Vagina (tissue), 2 donors: ENCODE results near the gene FRMD4A. TPM values are rescaled to one million over a fixed set of nuclear protein-coding genes. Genes with fewer than 3 reads are reported as not detected.

Experiments
- DNase-seq, 2 donors: peaks; one replicate each; pipeline ENCODE4 v3.0.0-alpha.2; 2017; ENCODE audit errors: extremely low spot score in 2 of 2
- H3K27ac ChIP-seq: fragments of 200-600 bp; sonication (generic); one replicate; pipeline ENCODE4 v1.5.1; 2019
- H3K27me3 ChIP-seq: fragments of 200-600 bp; sonication (generic); one replicate; pipeline ENCODE4 v1.5.1; 2019
- H3K36me3 ChIP-seq, 2 donors: fragments of 200-600 bp; sonication (generic); one replicate each; pipeline ENCODE4 v1.5.1; 2017 to 2019
- H3K4me1 ChIP-seq: fragments of 200-600 bp; sonication (generic); one replicate; pipeline ENCODE4 v1.5.1; 2019
- H3K4me3 ChIP-seq, 2 donors: fragments of 200-600 bp; sonication (generic); 1 replicate in 1 of 2; 2 replicates in 1 of 2; pipeline ENCODE4 v1.5.1; 2016 to 2019
- H3K9me3 ChIP-seq: fragments of 200-600 bp; sonication (generic); one replicate; pipeline ENCODE4 v1.5.1; 2019
- POLR2A ChIP-seq, 2 donors: fragments of 450-650 bp; IDR thresholded peaks; one replicate each; pipeline ENCODE4 v1.6.1; 2017; ENCODE audit warnings: antibody characterized with exemption in 2 of 2, mild to moderate bottlenecking in 2 of 2, moderate library complexity in 2 of 2
- POLR2AphosphoS5 ChIP-seq, 2 donors: sonication (generic); formaldehyde crosslinking; IDR thresholded peaks; one replicate each; pipeline ENCODE4 v1.9.0; 2017; ENCODE audit warnings: antibody characterized with exemption in 2 of 2, mild to moderate bottlenecking in 2 of 2, low read depth in 1 of 2; ENCODE audit not compliant: insufficient read depth in 1 of 2
- intact Hi-C: fragments of 100-400 bp; cut with DNase I; formaldehyde crosslinking; loops from one replicate; pipeline ENCODE4 v1.15.1; 2023
- total RNA-seq: library from RNA; depleted of rRNA; stranded (reverse); fragments of >200 nt; gene quantifications from one replicate; pipeline ENCODE4 v1.2.3, GENCODE V29; 2016
- TF ChIP-seq, protein P1 (sequence below), 3 experiments: fragments of 450-650 bp in 2 of 3; fragments of 200-600 bp in 1 of 3; sonication (generic) in 1 of 3; IDR thresholded peaks; one replicate each; pipeline ENCODE4 v1.5.1; 2017 to 2019; ENCODE audit warnings: antibody characterized with exemption in 3 of 3, mild to moderate bottlenecking in 2 of 3, moderate library complexity in 2 of 3

Gene FRMD4A
- total RNA-seq, 1 donor from 2014 or later: 24.8 TPM

DNA sequence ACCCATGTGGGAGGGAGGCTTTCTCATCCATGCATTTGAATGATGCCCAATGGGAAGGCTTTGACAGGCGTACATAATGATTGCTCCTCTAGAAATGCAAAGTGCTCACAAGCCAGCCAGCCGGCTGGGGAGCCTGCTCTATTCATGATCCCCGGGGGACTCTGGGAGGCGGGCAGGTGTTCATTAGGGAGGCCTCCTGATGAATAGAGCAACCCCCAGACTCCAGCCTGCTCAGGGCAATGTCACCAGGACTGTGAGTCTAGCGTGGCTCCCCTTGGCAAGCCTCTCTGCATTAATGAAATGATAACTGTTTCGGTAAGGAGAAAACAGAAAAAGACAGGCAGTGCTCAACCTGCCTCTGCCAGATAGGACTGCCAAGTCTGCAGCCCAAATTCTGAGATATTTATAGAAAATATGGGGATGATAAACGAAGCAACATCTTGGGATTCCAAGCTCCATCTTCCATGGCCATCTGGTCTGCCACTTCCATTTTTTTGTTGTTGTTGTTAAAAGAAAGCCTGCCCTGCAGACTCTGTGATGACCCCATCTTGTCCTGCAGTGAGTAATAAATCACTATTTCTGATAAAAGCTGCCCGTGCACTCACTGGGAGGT lies 507.5 kb downstream of the FRMD4A start:
- H3K27ac ChIP-seq: no peak overlapping the region
- no peak for DNase-seq
- H3K4me3 ChIP-seq: no peak overlapping the region
- TF ChIP-seq POLR2AphosphoS5 (IDR thresholded peaks at IDR 0.05; ENCODE audit: insufficient read depth in 1 of 2, low read depth in 1 of 2): no peak
- TF ChIP-seq POLR2A (IDR thresholded peaks at IDR 0.05): no peak
- TF ChIP-seq, protein P1, sequence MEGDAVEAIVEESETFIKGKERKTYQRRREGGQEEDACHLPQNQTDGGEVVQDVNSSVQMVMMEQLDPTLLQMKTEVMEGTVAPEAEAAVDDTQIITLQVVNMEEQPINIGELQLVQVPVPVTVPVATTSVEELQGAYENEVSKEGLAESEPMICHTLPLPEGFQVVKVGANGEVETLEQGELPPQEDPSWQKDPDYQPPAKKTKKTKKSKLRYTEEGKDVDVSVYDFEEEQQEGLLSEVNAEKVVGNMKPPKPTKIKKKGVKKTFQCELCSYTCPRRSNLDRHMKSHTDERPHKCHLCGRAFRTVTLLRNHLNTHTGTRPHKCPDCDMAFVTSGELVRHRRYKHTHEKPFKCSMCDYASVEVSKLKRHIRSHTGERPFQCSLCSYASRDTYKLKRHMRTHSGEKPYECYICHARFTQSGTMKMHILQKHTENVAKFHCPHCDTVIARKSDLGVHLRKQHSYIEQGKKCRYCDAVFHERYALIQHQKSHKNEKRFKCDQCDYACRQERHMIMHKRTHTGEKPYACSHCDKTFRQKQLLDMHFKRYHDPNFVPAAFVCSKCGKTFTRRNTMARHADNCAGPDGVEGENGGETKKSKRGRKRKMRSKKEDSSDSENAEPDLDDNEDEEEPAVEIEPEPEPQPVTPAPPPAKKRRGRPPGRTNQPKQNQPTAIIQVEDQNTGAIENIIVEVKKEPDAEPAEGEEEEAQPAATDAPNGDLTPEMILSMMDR (IDR thresholded peaks at IDR 0.05): no peak
- H3K36me3 ChIP-seq: no peaks in the 10 kb centered on the region
- peaks cover 8% of the 10 kb centered on the region for H3K4me1 ChIP-seq
- no peaks in the 10 kb centered on the region for H3K27me3 ChIP-seq
- intact Hi-C loops: no loop called here
- H3K9me3 ChIP-seq: no peaks in the 10 kb centered on the region

DNA sequence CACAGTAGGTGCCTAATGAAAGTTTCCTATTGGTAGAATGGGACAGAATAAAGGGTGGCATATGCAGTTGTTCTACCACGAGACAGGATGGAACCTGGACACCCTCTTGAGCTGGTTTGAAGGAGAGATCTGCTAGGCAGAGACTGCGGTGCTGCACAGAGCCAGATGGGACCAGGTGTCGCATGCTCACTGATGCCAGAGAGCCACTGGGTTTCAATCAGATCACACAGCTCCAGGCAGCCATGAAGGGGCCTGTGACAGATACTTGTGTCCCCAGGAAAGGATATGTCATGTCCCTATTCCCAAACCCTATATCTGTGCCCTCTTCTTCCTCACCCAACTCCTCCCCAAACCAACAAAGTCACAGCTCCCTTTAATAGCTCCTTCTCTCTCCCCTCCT lies 508.2 kb downstream of the FRMD4A start:
- Histone ChIP-seq H3K4me1 (peaks cover 4% of the 10 kb centered on the region), H3K27me3 (no peaks in the 10 kb centered on the region), H3K9me3 (no peaks in the 10 kb centered on the region), H3K36me3 (no peaks in the 10 kb centered on the region), H3K4me3 (no peak overlapping the region), H3K27ac (no peak overlapping the region)
- intact Hi-C loops: no loop called here
- no peak for DNase-seq
- TF ChIP-seq POLR2AphosphoS5 (IDR thresholded peaks at IDR 0.05; ENCODE audit: insufficient read depth in 1 of 2, low read depth in 1 of 2): no peak
- TF ChIP-seq, protein P1 (IDR thresholded peaks at IDR 0.05): no peak
- no peak for TF ChIP-seq POLR2A (IDR thresholded peaks at IDR 0.05)

GRCh38 chr10:13820964-13821337 lies 509.8 kb downstream of the FRMD4A start:
- peaks cover 12% of the 10 kb centered on the region for H3K4me1 ChIP-seq
- no peak overlapping the region for H3K4me3 ChIP-seq
- H3K9me3 ChIP-seq: no peaks in the 10 kb centered on the region
- H3K27me3 ChIP-seq: no peaks in the 10 kb centered on the region
- no peaks in the 10 kb centered on the region for H3K36me3 ChIP-seq
- intact Hi-C loops: no loop called here
- no peak for DNase-seq
- no peak overlapping the region for H3K27ac ChIP-seq
- no peak for TF ChIP-seq POLR2A (IDR thresholded peaks at IDR 0.05)
- TF ChIP-seq, protein P1 (IDR thresholded peaks at IDR 0.05): no peak
- no peak for TF ChIP-seq POLR2AphosphoS5 (IDR thresholded peaks at IDR 0.05; ENCODE audit: insufficient read depth in 1 of 2, low read depth in 1 of 2)

DNA sequence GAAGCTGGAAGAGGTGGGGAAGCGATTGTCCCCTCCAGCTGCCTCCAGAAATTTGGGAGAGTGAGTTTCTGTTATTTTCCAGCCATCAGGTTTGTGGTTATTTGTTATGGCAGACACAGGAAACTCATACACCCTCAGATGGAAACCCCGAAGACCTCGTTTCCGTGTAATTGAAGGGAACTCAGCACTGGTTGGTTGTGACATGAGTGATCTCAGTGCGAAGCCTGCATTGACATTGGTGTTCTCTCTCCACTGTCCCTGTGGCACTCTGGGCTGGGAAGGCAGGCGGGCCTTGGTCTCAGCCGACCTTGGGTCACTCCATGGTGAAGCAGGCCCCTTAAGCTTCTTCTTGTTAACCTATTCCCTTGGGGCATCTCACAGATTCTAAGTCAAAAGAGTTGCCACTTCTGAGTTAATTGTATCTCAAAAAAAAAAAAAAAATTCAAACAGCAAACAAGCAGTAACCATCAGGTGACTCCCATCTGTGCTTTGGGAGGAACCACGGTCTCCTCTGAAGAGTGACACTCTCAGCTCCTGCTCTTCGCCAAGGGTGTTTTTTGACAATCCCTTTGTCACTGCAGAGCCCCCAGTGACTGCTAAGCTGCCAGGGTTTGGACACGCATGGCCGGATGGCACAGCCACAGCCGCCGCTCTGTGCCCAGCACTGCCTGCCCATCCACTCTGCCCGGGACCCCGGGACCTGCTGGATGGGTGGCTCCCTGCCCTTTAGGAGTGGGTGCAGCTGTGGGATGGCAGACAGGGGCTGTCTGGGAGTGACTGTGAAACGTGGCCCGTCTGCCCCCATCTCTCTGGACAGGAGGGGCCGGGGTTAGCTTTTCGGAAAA lies 510.4 kb downstream of the FRMD4A start:
- intact Hi-C loops: no loop called here
- no peaks in the 10 kb centered on the region for H3K27me3 ChIP-seq
- no peaks in the 10 kb centered on the region for H3K9me3 ChIP-seq
- H3K36me3 ChIP-seq: no peaks in the 10 kb centered on the region
- DNase-seq: no peak
- no peak for TF ChIP-seq POLR2A (IDR thresholded peaks at IDR 0.05)
- TF ChIP-seq, protein P1 (IDR thresholded peaks at IDR 0.05): no peak
- no peak for TF ChIP-seq POLR2AphosphoS5 (IDR thresholded peaks at IDR 0.05; ENCODE audit: insufficient read depth in 1 of 2, low read depth in 1 of 2)
- H3K4me3 ChIP-seq: no peak overlapping the region
- H3K4me1 ChIP-seq: peaks cover 12% of the 10 kb centered on the region
- no peak overlapping the region for H3K27ac ChIP-seq
